HG03432 (cell line): ENCODE results near the gene AXIN2.
"Not testable (repeated sequence)": the region's sequence is repeated elsewhere in the genome, so short reads cannot be mapped to it uniquely, and the experiment has no call there.

Source experiments
- ATAC-seq: cut with Tn5 transposase; IDR thresholded peaks from one replicate; pipeline ENCODE4 v1.9.1; 2021; ENCODE audit warnings: mild to moderate bottlenecking, moderate library complexity; ENCODE audit not compliant: unreplicated experiment

The AXIN2 gene

GRCh38 chr17:65538675-65539529 is 22.5 kb downstream of the AXIN2 start:
- ATAC-seq: no peak

DNA sequence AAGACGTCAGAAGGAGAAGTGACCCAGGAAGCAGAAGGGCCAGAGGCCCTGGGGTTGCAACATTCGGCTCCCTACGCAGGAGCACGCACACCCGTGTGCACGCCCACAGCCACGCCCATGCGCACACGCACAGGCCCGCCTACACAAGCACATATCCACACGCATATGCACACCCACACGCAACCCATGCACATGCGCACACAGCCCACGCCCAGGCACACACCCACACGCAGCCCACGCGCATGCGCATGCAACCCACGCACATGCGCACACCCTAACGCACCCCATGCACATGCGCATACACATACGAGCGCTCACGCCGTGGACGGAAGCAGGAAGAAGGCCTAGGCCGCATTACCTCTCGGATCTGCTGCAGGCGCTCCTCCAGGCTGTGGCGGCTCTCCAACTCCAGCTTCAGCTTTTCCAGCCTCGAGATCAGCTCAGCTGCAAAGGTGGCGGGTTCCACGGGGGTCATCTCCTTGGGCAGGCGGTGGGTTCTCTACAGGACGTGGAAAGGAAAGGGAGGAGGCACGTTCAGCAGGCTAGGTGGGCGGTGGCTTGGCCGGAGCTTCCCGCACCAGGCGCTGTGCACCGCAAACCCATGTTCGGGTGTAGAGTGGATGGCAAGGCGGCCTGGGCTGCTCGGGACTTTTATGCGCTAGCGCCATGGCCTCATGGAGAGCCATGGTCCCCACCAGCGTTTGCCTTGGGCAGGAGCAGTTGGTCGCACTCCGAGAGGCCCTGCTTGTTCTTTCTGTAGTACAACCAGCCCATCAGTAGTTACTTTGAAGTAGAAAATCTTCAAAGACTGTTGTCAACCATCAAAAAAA is 23.4 kb downstream of the AXIN2 start:
- no peak for ATAC-seq

- ATAC-seq: no peak
Observed at GRCh38 chr17:65537343-65537844, 24.1 kb downstream of the AXIN2 start.

DNA sequence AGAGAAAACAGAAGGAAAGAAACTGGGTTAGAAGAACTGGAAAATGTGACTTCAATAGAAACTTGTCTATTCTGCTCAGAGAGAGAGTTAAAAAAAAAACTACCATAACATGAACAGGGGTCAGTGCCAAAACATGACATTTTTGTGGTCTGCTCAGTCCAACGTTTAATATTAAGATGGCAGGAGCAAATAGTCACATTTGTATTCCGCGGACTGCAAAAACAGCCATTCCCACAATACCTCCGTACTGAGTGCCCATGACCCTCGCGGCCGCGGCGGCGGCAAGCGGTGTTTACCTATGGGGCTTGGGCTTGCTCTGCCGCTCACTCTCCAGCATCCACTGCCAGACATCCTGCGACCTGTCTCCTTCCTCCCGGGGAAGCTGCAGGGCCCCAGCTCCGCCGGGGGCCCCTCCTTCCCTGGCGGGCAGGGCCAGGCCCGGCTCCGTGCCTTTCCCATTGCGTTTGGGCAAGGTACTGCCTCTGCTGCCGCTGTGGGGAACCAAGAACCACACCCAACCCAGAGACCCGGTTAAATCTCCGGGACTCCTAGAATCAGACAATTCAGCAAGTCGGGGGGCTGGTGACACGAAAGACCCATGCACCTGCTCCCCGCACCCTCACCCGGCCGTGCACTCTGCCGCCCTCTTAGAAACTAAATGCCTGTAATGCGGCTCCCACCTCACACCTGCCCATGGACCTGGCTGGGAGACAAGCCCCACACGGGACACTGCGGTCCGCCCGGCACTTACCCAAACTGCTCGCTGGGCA is 24.7 kb downstream of the AXIN2 start:
- no peak for ATAC-seq

DNA sequence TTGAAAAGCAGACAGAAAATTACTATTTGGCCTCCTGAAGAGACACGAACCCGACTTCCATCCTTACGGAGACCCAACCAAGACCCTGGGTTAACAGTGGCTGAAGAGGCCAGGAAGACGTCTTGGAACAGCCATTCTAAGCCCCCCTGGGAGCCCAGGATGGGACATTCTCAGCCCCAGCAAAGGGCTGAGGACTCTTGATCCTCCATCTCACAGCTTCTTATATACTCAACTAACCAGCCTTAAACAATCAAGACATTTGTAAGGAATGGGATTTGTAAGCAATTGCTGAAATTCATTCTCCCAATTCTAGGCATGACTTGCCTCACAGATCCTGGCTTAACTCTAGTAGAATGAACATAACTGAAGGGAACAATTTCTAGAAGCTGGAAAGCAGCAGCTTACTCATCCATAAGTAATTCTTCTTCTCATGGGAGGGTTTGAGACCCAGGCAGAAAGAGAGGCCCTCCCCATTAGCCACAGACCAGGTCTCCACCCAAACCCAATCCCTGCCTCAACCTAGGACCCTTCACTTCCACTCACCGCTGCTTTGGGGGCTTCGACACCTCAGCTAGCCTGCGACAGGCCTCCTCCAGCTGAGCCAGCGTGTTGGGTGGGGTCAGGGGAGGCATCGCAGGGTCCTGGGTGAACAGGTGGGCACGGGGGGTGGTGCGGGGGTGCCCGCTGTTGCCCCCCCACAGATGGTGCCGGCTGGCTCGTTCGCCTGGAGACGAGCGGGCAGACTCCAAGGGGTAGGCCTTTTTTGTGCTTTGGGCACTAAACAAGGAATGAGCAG is 25.5 kb downstream of the AXIN2 start:
- no peak for ATAC-seq

- no peak for ATAC-seq
Observed at GRCh38 chr17:65533852-65534457, 27.5 kb downstream of the AXIN2 start.

DNA sequence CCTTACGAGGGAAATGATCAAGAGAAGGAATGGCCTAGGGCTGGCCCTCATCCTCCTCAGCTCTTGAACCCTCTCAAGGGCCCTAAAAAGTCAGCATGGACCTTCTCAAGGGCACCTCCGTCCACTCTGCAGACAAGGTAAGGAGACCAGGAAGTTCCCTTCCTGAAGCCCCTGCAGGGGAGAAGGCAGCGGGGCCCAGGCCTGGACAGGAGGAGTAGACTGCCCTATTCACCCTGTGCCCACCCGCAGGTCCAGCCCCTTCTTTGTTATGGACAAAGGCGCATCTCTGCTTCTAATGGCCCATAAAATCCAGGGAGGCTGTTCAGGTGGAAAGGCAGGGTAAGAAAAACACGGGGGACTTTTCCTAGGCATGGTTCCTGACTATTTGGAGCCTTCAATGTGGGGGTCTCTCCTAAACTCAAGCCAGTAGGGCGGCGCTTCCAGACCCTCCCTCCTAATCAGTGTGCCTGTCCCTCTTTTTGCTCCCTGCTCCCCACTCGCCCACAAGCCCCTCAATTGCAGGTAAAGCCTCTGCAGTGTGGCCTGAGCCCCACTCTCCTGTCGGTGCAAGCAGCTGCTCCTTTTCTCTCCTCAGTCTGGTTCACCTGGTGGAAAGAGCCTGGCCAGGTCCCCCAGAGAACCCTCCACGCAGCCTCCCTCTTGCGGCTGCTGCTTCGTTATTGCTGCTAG is 28.2 kb downstream of the AXIN2 start:
- no peak for ATAC-seq

- no peak for ATAC-seq
Observed at GRCh38 chr17:65532101-65532890, 29.2 kb downstream of the AXIN2 start.

GRCh38 chr17:65531256-65532100 is 30.0 kb downstream of the AXIN2 start:
- ATAC-seq: no peak

GRCh38 chr17:65530523-65531255 is 30.8 kb downstream of the AXIN2 start:
- no peak for ATAC-seq

GRCh38 chr17:65529761-65530522 is 31.5 kb downstream of the AXIN2 start:
- ATAC-seq: no peak

DNA sequence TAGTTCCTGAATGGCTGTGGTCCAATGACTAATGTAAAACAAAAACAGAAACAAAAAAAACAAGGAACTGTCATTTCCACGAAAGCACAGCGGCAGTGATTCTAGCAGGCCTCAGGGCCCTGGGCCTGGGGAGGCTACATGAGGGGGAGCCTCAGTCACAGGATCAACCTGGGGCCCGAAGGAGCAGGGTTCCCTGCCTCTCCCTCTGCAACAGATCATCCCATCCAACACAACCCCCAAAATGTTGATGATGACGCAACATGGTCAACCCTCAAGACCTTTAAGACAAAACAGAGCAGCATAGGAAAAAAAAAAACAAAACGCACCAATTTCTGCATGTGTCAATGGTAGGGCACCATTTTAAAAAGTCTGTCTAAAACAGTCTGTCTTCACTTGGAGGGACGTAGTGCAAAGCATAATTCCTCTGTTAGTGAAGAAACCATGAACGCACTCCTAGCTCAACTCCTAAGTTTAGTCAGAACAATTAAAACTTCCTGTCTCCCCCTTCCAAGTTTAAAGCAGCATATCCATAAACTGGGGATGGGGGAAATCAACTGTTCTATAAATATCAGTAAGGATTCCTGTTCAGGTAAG is 32.3 kb downstream of the AXIN2 start:
- no peak for ATAC-seq

DNA sequence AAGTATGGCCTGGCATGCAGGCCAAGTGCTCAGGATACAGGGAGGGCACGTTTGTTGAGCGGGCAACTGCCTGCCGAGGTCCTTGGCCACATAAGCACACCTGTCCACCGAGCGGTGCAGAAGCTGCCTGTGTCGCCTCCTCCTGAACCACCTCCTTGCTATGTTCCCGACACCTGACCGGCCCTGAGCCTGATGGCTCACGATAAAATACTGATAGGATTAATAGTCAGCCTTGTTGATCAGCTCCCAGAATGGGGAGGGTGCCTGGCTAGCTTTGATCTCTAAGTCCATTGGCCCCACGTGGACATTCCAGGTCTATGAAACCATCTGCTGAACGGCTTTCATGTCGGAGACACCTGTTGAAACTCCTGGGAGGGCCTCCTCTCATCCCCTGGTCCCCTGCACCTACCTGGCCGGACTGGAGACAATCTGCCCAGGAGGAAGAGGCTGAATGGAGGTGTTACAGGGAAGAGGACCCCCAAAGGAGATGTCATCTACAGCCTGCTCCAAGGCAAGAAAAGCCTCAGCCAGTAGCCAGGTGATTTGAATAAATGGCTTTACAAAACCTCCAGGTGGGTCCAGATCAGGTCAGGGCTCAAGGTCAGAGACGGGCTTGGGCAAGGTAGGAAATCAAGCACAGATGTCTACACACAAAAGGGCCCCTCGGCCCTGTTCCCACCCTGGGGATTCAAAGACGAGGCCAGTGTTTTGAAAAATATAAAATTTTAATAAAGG is 33.4 kb downstream of the AXIN2 start:
- ATAC-seq: no peak

DNA sequence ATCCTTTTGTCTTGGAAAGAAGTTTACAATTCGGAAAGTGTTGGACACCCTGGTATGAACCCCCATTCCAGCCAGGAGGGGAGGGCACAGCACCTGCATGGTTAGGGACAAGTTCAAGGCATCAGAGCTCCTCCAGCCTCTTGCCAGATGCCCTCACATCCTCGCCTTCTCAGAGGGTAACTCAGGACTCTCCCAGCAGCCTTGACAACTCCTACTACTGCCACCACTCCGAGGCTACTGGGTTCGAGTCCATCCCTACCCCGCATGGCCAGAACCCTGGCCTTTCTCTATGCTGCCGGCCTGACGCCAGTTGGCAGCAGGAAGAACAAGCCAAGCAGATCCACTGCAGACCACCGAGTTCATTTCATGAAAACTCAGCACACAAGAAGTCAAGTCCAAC is 34.1 kb downstream of the AXIN2 start:
- ATAC-seq: no peak

GRCh38 chr17:65526854-65527253 is 34.6 kb downstream of the AXIN2 start:
- not testable (repeated sequence) for ATAC-seq
